IMR-90 (cell line): ENCODE measurements around the gene TNS3.

Experiments used
- CEBPB ChIP-seq: IDR thresholded peaks from 2 replicates; pipeline ENCODE4 v1.6.1; 2012; ENCODE audit warnings: low read depth, low read length, improper control_type of control experiment
- CHD1 ChIP-seq: IDR thresholded peaks from 2 replicates; pipeline ENCODE4 v1.6.1; 2012; ENCODE audit warnings: low read depth, low read length, improper control_type of control experiment
- CTCF ChIP-seq: conservative IDR thresholded peaks from 2 replicates; pipeline ENCODE4 v1.5.1; 2012; ENCODE audit warnings: mild to moderate bottlenecking, low read depth, low read length, improper control_type of control experiment
- MAFK ChIP-seq: IDR thresholded peaks from 2 replicates; pipeline ENCODE4 v1.6.1; 2012; ENCODE audit warnings: low read depth, low read length, improper control_type of control experiment
- MAZ ChIP-seq: IDR thresholded peaks from 2 replicates; pipeline ENCODE4 v1.6.1; 2012; ENCODE audit warnings: low read depth, mild to moderate bottlenecking, low read length, improper control_type of control experiment, moderate library complexity, borderline replicate concordance
- MXI1 ChIP-seq: IDR thresholded peaks from 2 replicates; pipeline ENCODE4 v1.6.1; 2012; ENCODE audit warnings: low read depth, mild to moderate bottlenecking, low read length, moderate library complexity, borderline replicate concordance
- NFE2L2 ChIP-seq: fragments of 150-350 bp; IDR thresholded peaks from 2 replicates; pipeline ENCODE4 v1.6.1; 2016; ENCODE audit warnings: low read depth, mild to moderate bottlenecking, low read length
- POLR2A ChIP-seq: IDR thresholded peaks from 2 replicates; pipeline ENCODE4 v1.6.1; 2012; ENCODE audit warnings: mild to moderate bottlenecking, low read depth, low read length
- RAD21 ChIP-seq: IDR thresholded peaks from 2 replicates; pipeline ENCODE4 v1.6.1; 2012; ENCODE audit warnings: low read length, improper control_type of control experiment
- RCOR1 ChIP-seq: IDR thresholded peaks from 2 replicates; pipeline ENCODE4 v1.6.1; 2012; ENCODE audit warnings: mild to moderate bottlenecking, low read length, improper control_type of control experiment; ENCODE audit not compliant: insufficient replicate concordance
- RFX5 ChIP-seq: IDR thresholded peaks from 2 replicates; pipeline ENCODE4 v1.8.0; 2012; ENCODE audit warnings: low read depth, mild to moderate bottlenecking, low read length, moderate library complexity
- SMC3 ChIP-seq: fragments of 150-350 bp; IDR thresholded peaks from 2 replicates; pipeline ENCODE4 v1.6.1; 2016; ENCODE audit warnings: low read depth, mild to moderate bottlenecking, antibody characterized with exemption, low read length, moderate library complexity
- USF2 ChIP-seq: fragments of 150-350 bp; IDR thresholded peaks from 2 replicates; pipeline ENCODE4 v1.6.1; 2017; ENCODE audit warnings: mild to moderate bottlenecking, antibody characterized with exemption, low read length, low read depth

- TF ChIP-seq RAD21 (no peak), CTCF (no peak), RCOR1 (no peak), POLR2A (no peak), MXI1 (no peak), SMC3 (no peak), CEBPB (no peak), MAZ (no peak), RFX5 (no peak), USF2 (no peak), MAFK (no peak), NFE2L2 (no peak), CHD1 (no peak)
These were observed 168.2 kb downstream of the TNS3 start for GRCh38 chr7:47413526-47414341.
